ENCODE results near the gene ICOS. TPM values are rescaled to one million over a fixed set of nuclear protein-coding genes. Genes with fewer than 3 reads are reported as not detected.

ICOS gene
- polyA plus RNA-seq, 3 donors = not detected

DNA sequence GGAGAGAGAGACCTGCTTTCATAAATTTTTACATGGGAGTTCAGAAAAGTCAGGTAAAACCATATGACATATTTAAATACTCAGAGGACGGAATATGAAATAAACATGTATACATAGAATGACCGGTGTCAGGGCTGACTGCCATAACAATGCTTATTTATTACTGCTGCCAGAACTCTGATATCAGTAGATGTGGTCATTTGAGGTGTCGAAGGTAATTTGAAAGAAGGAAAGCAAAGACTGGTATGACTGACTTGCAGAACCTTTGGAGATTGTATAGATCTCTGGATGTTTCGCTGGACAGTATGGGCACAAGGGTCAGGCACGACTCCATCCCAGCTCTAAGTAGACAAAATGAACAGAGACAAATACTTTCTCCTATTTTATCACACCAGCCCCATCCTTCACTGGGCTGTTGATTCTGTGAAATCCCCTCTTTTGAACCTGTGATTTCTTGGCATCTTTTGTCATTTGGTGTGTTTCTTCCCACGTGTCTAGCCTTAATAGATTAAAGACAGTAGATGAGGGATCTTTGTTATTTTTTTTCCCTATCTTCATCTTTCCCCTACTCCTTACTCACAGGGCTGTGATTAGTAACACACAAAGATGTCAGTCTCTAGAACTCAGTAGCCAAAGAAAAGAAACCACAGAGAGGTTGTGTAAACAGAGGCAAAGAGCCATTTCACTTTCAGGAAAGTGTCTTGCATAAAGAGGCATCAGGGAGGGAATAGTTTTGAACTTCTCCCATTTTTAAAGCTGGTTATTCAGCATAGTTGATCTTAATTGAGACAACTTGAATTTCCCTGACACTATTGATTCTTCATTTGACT lies 61.6 kb downstream of the ICOS start:
- no peak for DNase-seq (ENCODE audit: extremely low read depth in 1 of 11, low read depth in 9 of 11, low spot score in 4 of 11)

DNA sequence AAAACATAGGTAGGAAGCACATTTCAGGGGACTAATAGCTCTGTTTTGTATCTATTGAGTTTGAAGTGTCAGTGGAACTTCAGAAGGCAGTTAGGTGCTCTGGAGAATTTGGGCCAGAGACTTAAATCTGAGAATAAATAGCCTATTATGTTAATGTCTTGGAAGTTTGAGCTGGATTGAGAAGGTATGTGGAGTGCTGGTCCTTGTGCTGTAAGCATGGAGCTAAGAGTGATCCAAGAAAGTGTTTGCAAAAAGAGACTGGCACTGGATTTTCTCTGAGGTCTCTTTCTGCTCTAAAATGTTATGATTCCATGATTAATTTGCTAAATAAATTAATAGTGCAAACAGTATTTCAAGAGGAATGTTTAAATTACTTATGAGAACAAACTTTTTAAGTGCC lies 63.3 kb downstream of the ICOS start:
- no peak for DNase-seq (ENCODE audit: extremely low read depth in 1 of 11, low read depth in 9 of 11, low spot score in 4 of 11)

DNA sequence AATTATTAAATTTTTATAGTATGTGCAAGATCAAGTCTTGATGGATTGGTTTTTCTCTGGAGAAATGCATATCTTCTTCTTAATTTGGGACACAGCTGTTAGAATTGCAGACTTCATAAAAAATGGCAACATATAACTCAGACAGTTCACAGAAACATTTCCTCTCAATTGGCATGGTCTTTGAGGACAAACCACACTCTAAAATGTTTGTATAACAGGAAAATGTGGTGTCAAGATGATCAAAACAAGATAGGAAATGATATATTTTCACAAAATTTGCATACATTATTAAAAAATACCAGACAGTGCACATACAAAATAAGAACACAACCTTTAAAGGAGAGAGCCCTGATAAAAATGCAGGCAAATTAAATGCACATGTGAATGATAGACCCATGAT lies 63.9 kb downstream of the ICOS start:
- DNase-seq (ENCODE audit: extremely low read depth in 1 of 11, low read depth in 9 of 11, low spot score in 4 of 11) = no peak

DNA sequence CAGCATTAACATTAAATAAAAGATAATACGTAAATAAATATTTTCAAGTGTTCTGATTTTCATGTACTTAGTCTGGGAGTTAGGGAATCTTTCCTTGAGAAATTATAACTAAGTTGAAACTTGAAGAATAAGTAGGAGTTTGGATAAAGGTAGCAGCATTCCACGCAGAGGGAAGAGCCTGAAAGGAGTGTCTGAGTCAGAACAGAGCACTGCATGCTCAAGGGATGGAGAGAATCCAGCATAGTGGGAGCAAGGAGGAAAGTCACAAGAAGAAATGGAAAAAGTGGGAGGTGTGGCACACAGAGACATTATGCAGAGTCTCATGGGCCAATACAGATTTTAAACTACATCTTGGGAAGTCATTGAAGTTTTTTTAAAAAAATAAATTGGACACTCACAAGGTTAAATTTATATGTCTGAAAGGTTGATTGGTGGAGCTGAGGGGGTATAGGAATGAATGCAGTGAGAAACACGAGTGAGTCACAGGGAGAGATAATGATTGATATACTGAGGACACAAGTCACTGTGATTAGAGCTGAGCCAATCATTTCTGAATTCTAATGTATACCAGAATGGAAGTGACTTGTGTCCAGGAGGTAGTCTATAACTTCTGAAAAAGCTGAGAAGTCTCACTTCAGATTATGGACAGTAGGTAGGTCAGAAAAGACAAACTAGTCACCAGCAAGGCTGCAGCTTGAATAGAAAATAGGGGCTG lies 66.9 kb downstream of the ICOS start:
- no peak for DNase-seq (ENCODE audit: extremely low read depth in 1 of 11, low read depth in 9 of 11, low spot score in 4 of 11)

DNA sequence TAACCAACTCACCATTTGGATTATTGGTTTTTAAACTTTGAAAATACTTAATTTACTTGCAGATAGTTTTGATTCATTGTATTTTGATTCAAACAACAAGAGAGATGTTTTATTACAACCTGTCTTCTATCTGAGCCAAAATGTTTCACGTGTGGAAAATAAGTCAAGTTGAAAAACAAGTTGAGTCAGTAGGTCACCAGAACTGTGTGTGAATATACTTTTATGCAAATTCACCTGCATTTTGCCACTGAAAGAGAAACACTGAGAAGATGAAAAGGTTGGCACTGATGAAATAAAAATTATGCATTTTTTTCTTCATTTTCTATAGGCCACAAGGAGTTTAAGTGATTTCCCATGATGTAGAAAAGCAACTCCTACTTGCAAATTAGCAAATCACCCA lies 68.3 kb downstream of the ICOS start:
- no peak for DNase-seq (ENCODE audit: extremely low read depth in 1 of 11, low read depth in 9 of 11, low spot score in 4 of 11)

DNA sequence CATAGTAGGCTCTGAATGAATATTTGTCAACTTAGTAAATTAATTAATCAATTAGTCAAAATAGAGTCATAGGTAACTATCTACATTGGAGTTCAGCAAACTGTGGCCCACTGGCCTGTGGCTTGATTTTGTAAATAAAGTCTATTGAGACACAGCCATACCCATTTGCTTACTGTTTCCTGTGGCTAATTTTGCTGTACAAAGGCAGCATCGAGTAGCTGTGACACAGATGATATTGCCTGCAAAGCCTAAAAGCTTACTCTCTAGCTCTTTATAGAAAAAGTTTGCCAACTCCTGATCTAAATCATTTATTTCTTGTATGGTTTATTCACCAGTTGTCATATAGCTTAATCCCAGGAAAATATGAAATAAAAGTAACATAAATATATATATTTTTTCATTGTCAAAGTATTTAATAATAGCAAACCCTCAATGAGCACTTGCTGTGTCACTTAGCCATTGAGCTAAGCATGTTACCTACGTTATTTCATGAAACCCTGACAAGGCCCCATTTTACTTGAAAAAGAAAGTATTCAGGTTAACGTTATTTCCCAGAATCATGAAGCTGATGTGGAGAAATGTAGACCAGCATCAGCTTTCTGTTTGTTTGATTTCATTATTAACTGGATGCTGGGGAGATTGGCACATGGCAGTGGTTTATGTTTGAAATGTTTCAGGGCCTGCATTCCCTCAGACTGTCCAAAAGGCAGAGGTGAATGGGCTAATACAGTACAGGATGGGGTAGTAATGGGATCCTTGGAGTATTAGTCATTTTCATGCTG lies 69.6 kb downstream of the ICOS start:
- no peak for DNase-seq (ENCODE audit: extremely low read depth in 1 of 11, low read depth in 9 of 11, low spot score in 4 of 11)

DNA sequence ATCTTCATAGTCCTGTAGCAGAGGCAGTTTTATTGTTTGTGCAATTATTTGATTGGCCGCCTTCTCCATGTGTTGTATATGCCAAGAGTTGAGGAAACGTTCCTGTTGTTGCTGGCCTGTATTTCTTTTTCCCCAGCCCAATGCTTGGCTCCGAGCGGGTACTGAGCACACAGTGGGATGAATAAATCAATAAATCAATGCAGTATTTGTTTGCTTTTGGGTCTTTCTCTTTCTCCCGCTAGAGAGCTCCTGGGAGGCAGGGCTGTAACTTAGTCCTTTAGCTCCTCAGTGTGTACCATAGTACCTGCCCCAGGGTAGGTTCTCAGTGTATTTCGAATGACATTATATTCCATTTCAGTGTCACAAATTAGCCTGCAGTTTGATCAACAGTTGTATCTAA lies 71.8 kb downstream of the ICOS start:
- no peak for DNase-seq (ENCODE audit: extremely low read depth in 1 of 11, low read depth in 9 of 11, low spot score in 4 of 11)

DNA sequence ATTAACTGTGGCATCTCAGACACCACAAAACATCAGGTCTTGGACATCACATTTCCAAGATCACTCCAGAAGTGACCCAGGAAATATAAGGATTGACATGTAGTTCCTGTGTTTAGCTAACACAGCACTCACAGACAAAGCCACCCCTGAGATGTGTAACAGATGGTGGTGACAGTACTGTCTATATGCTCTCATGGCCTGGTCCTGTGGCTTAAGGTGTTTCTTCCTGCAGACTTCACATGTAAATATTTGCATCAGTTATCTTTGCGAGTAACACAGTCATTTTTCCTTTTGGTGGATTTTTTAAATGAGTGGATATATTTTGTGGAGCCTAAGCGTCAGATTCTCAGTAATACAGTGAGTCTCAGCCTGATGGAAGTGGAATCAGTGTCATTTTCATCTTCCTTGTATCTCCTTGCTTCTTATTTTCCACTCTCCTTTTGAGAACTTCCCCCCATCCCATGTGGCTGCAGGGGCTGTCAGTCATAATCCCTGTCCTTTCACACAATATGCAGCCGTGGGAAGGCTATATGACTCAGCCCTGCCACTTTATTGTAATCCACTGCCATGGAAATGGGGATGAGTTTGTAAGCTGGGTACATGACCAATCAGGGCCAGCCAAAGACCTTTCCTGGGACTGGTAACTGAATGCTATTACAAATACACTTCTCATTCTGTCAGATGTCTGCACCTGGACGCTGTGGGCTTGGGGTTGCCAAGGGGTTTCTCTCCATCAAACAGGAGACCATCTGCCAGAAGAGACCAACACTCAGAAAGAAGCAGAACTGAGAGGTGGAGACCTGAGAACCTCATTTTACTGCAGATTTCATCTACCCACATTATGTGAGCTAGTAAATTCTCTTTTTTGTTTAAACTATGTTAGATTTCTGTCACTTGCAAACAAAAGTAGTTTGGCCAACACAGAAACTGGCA lies 74.3 kb downstream of the ICOS start:
- DNase-seq (ENCODE audit: extremely low read depth in 1 of 11, low read depth in 9 of 11, low spot score in 4 of 11) = no peak

Other genes starting within 250 kb of the ICOS start
- gene CD28, start 230.1 kb upstream of the ICOS start, polyA plus RNA-seq (ENCODE audit: insufficient read length in 3 of 3) = 1 to 10 TPM; 1.1 to 2.5 (median 1.9) TPM
- under 1 TPM in 1 of 3 donors, not detected in 2; 0.29 TPM for gene CTLA4, start 69.0 kb upstream of the ICOS start, polyA plus RNA-seq (ENCODE audit: insufficient read length in 3 of 3)

Measured in renal cortex interstitium (tissue), 11 donors.